Right atrium auricular region (tissue), 2 donors: Measurements from ENCODE around the gene SHROOM2. TPM values are rescaled to one million over a fixed set of nuclear protein-coding genes. Genes with fewer than 3 reads are reported as not detected.

Source experiments
- DNase-seq: peaks from one replicate; pipeline ENCODE4 v3.0.0-alpha.2; 2019; ENCODE audit warnings: low spot score
- H3K27ac ChIP-seq, 2 donors: fragments of 200-600 bp; sonication (generic); 1 replicate in 1 of 2; 2 replicates in 1 of 2; pipeline ENCODE4 v1.5.1; 2016 to 2019
- H3K27me3 ChIP-seq, 2 donors: fragments of 200-600 bp; sonication (generic); one replicate each; pipeline versions ENCODE4 v1.5.1 to v1.6.0; 2017 to 2019
- H3K36me3 ChIP-seq: fragments of 200-600 bp; sonication (generic); one replicate; pipeline ENCODE4 v1.5.1; 2016
- H3K4me1 ChIP-seq, 2 donors: fragments of 200-600 bp; sonication (generic); one replicate each; pipeline versions ENCODE4 v1.5.1 to v1.6.0; 2017 to 2019
- H3K4me3 ChIP-seq, 2 donors: fragments of 200-600 bp; sonication (generic); 1 replicate in 1 of 2; 2 replicates in 1 of 2; pipeline ENCODE4 v1.5.1; 2017 to 2019; ENCODE audit warnings: mild to moderate bottlenecking in 1 of 2, moderate library complexity in 1 of 2
- H3K9me3 ChIP-seq, 2 donors: fragments of 200-600 bp; sonication (generic); one replicate each; pipeline ENCODE4 v1.5.1; 2019
- CTCF ChIP-seq, 2 donors: fragments of 200-600 bp; sonication (generic); IDR thresholded peaks; one replicate each; pipeline ENCODE4 v1.5.1; 2019; ENCODE audit warnings: antibody characterized with exemption in 2 of 2
- total RNA-seq, 2 donors: library from RNA; depleted of rRNA; stranded (reverse); fragments of >200 nt; gene quantifications; one replicate each; pipeline ENCODE4 v1.1.0, GENCODE V29; 2016

Gene SHROOM2
- total RNA-seq, 2 donors from 2014 or later, result 2.7 to 6.4 TPM

- TF ChIP-seq CTCF (IDR thresholded peaks at IDR 0.05), result no peak
- no peak overlapping the region for H3K4me3 ChIP-seq
- H3K27me3 ChIP-seq, result no peaks in the 10 kb centered on the region
- no peaks in the 10 kb centered on the region for H3K9me3 ChIP-seq
- no peak overlapping the region for H3K27ac ChIP-seq
- DNase-seq, result no peak
- H3K4me1 ChIP-seq, result no peaks in the 10 kb centered on the region
- H3K36me3 ChIP-seq, result no peaks in the 10 kb centered on the region
Observed at GRCh38 chrX:9983846-9984245, 197.6 kb downstream of the SHROOM2 start.

DNA sequence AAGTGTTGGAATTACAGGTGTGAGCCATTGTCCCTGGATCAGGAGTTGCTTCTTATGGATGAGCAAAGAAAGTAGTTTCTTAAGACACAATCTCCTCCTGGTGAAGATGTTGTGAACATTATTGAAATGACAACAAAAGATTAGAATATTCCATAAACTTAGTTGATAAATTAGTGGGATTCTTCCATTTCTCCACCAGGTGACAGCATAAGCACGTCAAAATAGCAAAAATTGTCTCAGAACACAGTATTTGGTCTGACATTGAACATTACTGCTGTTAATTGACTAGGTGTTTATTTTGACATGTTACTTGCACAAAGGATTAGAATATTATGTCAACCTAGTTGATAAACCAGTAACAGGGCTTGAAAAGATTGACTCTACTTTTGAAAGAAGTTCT is 202.5 kb downstream of the SHROOM2 start:
- Histone ChIP-seq H3K36me3 (no peaks in the 10 kb centered on the region), H3K27me3 (no peaks in the 10 kb centered on the region), H3K4me3 (no peak overlapping the region), H3K9me3 (no peaks in the 10 kb centered on the region), H3K4me1 (no peaks in the 10 kb centered on the region), H3K27ac (no peak overlapping the region)
- no peak for DNase-seq
- TF ChIP-seq CTCF (IDR thresholded peaks at IDR 0.05), result peak in 1 of 2 donors; percentile 52

DNA sequence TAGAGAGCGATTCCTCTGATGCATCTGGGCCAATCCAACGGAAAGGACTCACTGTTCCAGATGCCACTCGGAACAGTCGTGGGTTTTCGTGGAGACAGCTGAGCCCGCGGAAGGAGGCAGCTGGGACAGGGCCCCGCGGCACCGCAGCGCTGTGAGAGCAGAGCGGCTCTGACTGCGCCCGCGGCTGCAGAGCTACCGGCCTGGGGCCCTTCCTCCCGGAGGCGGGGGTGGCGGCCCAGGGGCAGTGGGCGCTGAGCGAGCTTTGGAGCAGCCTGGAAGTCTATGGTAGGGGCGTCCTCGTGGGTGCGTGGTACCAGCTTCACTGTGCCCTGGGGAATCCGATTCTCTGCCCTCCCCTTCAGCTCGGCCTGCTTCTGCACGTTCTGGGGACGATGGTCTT is 205.8 kb downstream of the SHROOM2 start:
- Histone ChIP-seq H3K36me3 (no peaks in the 10 kb centered on the region), H3K4me3 (no peak overlapping the region), H3K27me3 (no peaks in the 10 kb centered on the region), H3K27ac (no peak overlapping the region), H3K9me3 (no peaks in the 10 kb centered on the region), H3K4me1 (no peaks in the 10 kb centered on the region)
- no peak for TF ChIP-seq CTCF (IDR thresholded peaks at IDR 0.05)
- DNase-seq, result no peak

GRCh38 chrX:9992724-9993123 is 206.5 kb downstream of the SHROOM2 start:
- no peaks in the 10 kb centered on the region for H3K27me3 ChIP-seq
- H3K4me3 ChIP-seq, result no peak overlapping the region
- no peaks in the 10 kb centered on the region for H3K4me1 ChIP-seq
- no peak for TF ChIP-seq CTCF (IDR thresholded peaks at IDR 0.05)
- no peaks in the 10 kb centered on the region for H3K36me3 ChIP-seq
- DNase-seq, result no peak
- no peak overlapping the region for H3K27ac ChIP-seq
- no peaks in the 10 kb centered on the region for H3K9me3 ChIP-seq

GRCh38 chrX:9995855-9996339 is 209.7 kb downstream of the SHROOM2 start:
- H3K36me3 ChIP-seq, result no peaks in the 10 kb centered on the region
- H3K4me3 ChIP-seq, result no peak overlapping the region
- peak; percentile 90 for DNase-seq
- H3K9me3 ChIP-seq, result no peaks in the 10 kb centered on the region
- peak; percentile 91 to 92 for TF ChIP-seq CTCF (IDR thresholded peaks at IDR 0.05)
- H3K4me1 ChIP-seq, result no peaks in the 10 kb centered on the region
- no peaks in the 10 kb centered on the region for H3K27me3 ChIP-seq
- H3K27ac ChIP-seq, result no peak overlapping the region

DNA sequence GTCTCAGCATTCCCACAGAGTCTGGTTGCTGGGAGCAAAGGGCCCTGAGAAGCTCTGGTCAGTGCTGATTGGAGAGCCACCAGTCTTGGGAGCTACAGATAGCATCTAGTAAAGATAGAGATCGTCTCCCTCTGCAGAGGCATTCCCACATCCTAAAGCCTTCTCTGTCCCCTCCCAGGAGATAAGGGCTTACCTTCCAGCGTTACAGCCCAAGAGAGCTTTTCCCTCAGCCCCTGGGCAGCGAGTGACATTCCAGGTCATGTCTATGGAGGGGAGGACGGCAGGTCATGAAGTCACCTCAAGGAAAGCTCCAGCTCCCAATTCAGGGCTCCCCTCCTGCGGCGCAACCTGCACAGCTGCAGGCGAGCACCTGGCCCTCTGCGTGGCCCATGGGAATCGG is 210.8 kb downstream of the SHROOM2 start:
- no peak for TF ChIP-seq CTCF (IDR thresholded peaks at IDR 0.05)
- Histone ChIP-seq H3K36me3 (no peaks in the 10 kb centered on the region), H3K27ac (no peak overlapping the region), H3K4me1 (no peaks in the 10 kb centered on the region), H3K27me3 (no peaks in the 10 kb centered on the region), H3K9me3 (no peaks in the 10 kb centered on the region), H3K4me3 (no peak overlapping the region)
- no peak for DNase-seq
